ENCODE results near the gene PLSCR5.

PLSCR5 gene

GRCh38 chr3:146637871-146638270 is 32.7 kb upstream of the PLSCR5 start:
- TF ChIP-seq, protein P1, sequence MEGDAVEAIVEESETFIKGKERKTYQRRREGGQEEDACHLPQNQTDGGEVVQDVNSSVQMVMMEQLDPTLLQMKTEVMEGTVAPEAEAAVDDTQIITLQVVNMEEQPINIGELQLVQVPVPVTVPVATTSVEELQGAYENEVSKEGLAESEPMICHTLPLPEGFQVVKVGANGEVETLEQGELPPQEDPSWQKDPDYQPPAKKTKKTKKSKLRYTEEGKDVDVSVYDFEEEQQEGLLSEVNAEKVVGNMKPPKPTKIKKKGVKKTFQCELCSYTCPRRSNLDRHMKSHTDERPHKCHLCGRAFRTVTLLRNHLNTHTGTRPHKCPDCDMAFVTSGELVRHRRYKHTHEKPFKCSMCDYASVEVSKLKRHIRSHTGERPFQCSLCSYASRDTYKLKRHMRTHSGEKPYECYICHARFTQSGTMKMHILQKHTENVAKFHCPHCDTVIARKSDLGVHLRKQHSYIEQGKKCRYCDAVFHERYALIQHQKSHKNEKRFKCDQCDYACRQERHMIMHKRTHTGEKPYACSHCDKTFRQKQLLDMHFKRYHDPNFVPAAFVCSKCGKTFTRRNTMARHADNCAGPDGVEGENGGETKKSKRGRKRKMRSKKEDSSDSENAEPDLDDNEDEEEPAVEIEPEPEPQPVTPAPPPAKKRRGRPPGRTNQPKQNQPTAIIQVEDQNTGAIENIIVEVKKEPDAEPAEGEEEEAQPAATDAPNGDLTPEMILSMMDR (IDR thresholded peaks at IDR 0.05): no peak

DNA sequence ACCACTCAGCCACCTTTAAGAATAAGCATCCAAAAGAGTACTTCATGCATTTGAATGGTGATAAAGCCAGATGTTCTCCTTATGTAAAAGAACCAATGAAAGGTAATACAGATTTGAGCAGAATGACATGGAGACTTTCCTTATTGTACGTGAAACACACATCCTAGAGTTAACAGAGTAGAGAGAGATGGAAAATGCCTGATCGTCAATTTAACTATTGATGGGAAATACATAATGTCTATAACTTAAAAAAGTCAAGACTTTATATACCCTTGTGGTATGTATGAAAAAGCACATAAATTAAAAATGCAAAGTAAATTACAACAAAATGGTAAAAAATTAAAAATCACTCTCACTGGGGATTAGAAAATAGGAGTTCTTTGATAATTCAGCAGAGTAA is 31.7 kb upstream of the PLSCR5 start:
- TF ChIP-seq, protein P1 (IDR thresholded peaks at IDR 0.05): no peak

GRCh38 chr3:146634346-146634745 is 29.2 kb upstream of the PLSCR5 start:
- TF ChIP-seq, protein P1 (IDR thresholded peaks at IDR 0.05): no peak

DNA sequence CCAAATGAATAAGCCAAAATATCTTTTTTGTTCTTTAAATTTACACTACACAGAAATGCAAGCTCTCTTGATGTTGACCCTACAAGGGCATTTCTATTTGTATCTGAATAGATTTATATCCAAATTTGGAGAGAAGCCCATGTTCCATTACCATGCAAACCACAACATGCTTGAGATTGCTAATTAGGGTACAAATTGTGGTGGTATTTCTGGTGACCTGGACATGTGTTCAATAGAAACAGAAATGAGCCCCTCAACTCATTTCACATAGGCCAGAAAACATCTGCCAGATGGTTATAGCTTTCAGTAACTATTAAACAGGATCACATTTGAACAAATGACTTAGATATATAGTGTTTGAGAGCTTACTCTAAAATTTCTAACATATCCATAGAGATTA is 23.5 kb upstream of the PLSCR5 start:
- TF ChIP-seq, protein P1 (IDR thresholded peaks at IDR 0.05): no peak

DNA sequence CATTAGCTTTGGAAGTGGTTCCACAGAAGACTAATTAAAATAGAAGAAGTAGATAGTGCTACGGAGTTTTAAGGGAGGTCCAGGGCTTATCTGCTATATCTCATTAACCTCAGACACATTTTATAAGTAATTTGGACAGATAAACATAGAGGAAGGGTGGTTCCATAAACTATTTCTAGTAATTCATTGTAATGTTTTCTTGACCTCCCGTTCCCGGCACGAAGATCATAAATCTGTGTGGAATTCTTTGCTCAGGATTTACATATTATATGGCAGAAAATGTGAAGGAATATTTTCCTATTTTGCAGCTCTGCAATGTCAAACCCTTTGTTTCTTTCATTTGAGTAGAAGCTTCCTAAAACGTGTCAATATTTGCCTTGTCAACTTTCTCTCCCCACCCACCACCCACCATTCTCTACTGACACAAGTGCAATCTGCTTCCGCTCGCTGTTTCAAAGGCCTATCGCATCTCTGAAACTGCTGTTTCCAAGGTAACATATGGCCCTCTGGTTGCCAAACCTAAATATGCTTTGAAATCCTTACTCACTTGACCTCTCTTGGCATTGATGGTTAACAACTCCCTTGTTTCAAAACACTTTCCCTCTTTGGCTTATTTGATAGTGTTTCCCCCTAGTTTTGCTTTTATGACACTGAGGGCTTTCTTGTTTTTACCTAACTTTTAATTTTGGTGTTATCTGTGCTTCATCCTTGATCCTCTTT is 21.4 kb upstream of the PLSCR5 start:
- TF ChIP-seq, protein P1 (IDR thresholded peaks at IDR 0.05): no peak

DNA sequence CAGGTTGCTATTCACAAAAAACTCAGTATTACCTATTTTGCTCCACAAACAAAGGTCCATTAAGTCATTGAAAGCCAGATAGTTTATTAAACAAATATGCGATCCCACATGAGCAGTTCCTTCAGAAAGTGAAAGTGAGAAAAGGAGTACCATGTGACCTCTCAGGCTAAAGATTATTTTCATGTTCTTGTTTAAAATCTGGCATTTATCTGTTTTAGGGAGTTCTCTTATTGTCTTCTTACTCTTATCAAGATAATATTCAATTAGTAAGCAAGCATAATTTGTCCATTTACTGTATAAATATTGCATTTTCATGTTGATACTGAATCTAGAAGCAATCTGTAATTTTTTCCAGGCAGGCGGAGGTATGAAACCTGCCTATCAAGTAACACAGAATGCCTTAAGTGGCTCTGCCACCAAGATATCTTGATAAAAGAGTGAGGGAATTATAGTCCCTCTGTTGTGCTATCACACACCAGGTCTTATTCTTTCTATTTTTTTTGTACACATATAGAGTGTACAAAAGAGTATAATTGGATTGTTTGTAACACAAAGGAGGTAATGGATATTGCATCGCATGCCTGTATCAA is 20.1 kb upstream of the PLSCR5 start:
- TF ChIP-seq, protein P1 (IDR thresholded peaks at IDR 0.05): no peak

GRCh38 chr3:146621723-146622122 is 16.6 kb upstream of the PLSCR5 start:
- TF ChIP-seq, protein P1 (IDR thresholded peaks at IDR 0.05): no peak

Measured in LNCAP (cell line).